Measurements from ENCODE around the gene AIP. TPM values are rescaled to one million over a fixed set of nuclear protein-coding genes. Genes with fewer than 3 reads are reported as not detected.
A peak's percentile ranks its signal among the peaks of the same experiment; 100 is the strongest.

AIP gene
- total RNA-seq, 6 donors from 2014 or later, result 51.1 to 101 (median 75.3) TPM

GRCh38 chr11:67498544-67498972, 15.7 kb downstream of the AIP start:
- Histone ChIP-seq H3K9me3 (no peaks in the 10 kb centered on the region), H3K36me3 (peaks cover 4 to 67% (median 43%) of the 10 kb centered on the region in 4 donors), H3K27me3 (no peaks in the 10 kb centered on the region), H3K4me3 (no peak overlapping the region), H3K27ac (peak overlapping the region in 1 of 4 donors; percentile 53), H3K4me1 (peaks cover under 1 to 4% (median 2%) of the 10 kb centered on the region in 4 donors)
- DNase-seq, result no peak
- TF ChIP-seq CTCF (IDR thresholded peaks at IDR 0.05), result no peak
- TF ChIP-seq POLR2A (IDR thresholded peaks at IDR 0.05), result no peak
- TF ChIP-seq POLR2AphosphoS5 (IDR thresholded peaks at IDR 0.05), result no peak
- TF ChIP-seq EP300 (IDR thresholded peaks at IDR 0.05), result no peak
- WGBS, 2 donors, result 82 to 85% methylated on average over 12 to 21 of the region's 21 CpGs
- ATAC-seq (ENCODE audit: low FRiP score in 2 of 2), result no peak

- Histone ChIP-seq H3K27me3 (no peaks in the 10 kb centered on the region), H3K36me3 (peaks cover 0 to 54% (median 32%) of the 10 kb centered on the region in 4 donors), H3K4me3 (no peak overlapping the region), H3K4me1 (peaks cover 6 to 18% (median 13%) of the 10 kb centered on the region in 4 donors), H3K9me3 (no peaks in the 10 kb centered on the region), H3K27ac (no peak overlapping the region)
- DNase-seq (peak in 1 of 2 donors; percentile 79), ATAC-seq (ENCODE audit: low FRiP score in 2 of 2) (no peak)
- no peak for TF ChIP-seq POLR2A (IDR thresholded peaks at IDR 0.05)
- TF ChIP-seq POLR2AphosphoS5 (IDR thresholded peaks at IDR 0.05), result no peak
- TF ChIP-seq EP300 (IDR thresholded peaks at IDR 0.05), result no peak
- TF ChIP-seq CTCF (IDR thresholded peaks at IDR 0.05), result no peak
- 97% methylated on average over 18 of the region's 26 CpGs; no CpG with 5 or more reads in 1 of the 2 donors for WGBS, 2 donors
These were observed 17.1 kb downstream of the AIP start for GRCh38 chr11:67499808-67500483.

GRCh38 chr11:67500484-67500821, 17.6 kb downstream of the AIP start:
- no peak overlapping the region for H3K27ac ChIP-seq
- H3K27me3 ChIP-seq, result no peaks in the 10 kb centered on the region
- WGBS, 2 donors, result 64 to 76% methylated on average over 1 of the region's 1 CpG
- H3K9me3 ChIP-seq, result no peaks in the 10 kb centered on the region
- H3K36me3 ChIP-seq, result peaks cover 0 to 49% (median 27%) of the 10 kb centered on the region in 4 donors
- DNase-seq (no peak), ATAC-seq (ENCODE audit: low FRiP score in 2 of 2) (no peak)
- TF ChIP-seq CTCF (IDR thresholded peaks at IDR 0.05) (no peak), POLR2AphosphoS5 (IDR thresholded peaks at IDR 0.05) (no peak), EP300 (IDR thresholded peaks at IDR 0.05) (no peak), POLR2A (IDR thresholded peaks at IDR 0.05) (no peak)
- H3K4me3 ChIP-seq, result no peak overlapping the region
- peaks cover 8 to 23% (median 17%) of the 10 kb centered on the region in 4 donors for H3K4me1 ChIP-seq

DNA sequence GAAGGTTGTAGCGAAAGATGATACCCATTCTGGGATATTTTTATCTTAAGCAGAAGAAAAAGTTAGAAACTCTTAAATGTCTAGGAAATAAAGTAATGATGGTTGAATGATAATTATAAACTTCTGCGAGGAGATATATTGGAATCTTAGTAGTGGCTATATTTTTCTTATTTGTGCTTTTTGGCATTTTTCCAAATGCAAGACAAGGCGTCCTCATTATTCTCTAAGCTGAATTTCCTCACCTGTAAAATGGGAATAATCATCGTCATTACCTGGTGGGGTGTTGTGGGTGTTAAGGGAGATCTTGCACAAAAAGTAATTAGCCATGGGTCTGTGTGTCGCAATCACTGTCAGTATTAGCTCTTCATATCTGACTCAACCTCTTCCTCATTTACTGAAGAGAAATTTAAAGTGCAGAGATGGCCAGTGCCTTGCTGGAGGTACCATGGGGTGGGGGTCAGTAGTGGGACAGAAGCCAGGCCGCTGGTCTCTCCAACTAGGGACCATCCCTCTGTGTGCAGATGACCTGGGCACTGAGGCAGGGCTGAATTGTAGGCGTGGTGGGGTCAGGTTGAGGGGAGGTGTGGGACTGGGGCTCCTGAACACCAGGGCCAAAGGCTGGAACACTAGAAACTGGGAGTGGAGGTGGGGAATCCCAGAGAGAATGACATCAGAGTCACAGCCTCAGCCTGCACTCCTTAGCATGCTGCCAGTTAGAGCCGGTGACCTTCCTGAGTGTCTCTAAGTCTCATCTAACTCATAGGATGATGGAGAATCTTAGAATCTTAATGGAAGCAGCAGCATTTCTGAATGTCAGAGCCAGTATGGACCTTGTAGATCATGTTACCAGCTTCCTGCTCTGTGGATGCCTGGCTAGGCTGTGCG, 18.2 kb downstream of the AIP start:
- Histone ChIP-seq H3K4me3 (no peak overlapping the region), H3K9me3 (no peaks in the 10 kb centered on the region), H3K36me3 (peaks cover 0 to 43% (median 25%) of the 10 kb centered on the region in 4 donors), H3K27me3 (no peaks in the 10 kb centered on the region), H3K4me1 (peaks cover 14 to 30% (median 23%) of the 10 kb centered on the region in 4 donors), H3K27ac (no peak overlapping the region)
- DNase-seq, result no peak
- WGBS, 2 donors, result 84 to 93% methylated on average over 8 to 9 of the region's 9 CpGs
- TF ChIP-seq EP300 (IDR thresholded peaks at IDR 0.05) (no peak), POLR2A (IDR thresholded peaks at IDR 0.05) (no peak), POLR2AphosphoS5 (IDR thresholded peaks at IDR 0.05) (no peak), CTCF (IDR thresholded peaks at IDR 0.05) (no peak)
- no peak for ATAC-seq (ENCODE audit: low FRiP score in 2 of 2)
